ENCODE data around the gene UBL5.
"Not testable (repeated sequence)": the region's sequence is repeated elsewhere in the genome, so short reads cannot be mapped to it uniquely, and the experiment has no call there.

UBL5 gene

DNA sequence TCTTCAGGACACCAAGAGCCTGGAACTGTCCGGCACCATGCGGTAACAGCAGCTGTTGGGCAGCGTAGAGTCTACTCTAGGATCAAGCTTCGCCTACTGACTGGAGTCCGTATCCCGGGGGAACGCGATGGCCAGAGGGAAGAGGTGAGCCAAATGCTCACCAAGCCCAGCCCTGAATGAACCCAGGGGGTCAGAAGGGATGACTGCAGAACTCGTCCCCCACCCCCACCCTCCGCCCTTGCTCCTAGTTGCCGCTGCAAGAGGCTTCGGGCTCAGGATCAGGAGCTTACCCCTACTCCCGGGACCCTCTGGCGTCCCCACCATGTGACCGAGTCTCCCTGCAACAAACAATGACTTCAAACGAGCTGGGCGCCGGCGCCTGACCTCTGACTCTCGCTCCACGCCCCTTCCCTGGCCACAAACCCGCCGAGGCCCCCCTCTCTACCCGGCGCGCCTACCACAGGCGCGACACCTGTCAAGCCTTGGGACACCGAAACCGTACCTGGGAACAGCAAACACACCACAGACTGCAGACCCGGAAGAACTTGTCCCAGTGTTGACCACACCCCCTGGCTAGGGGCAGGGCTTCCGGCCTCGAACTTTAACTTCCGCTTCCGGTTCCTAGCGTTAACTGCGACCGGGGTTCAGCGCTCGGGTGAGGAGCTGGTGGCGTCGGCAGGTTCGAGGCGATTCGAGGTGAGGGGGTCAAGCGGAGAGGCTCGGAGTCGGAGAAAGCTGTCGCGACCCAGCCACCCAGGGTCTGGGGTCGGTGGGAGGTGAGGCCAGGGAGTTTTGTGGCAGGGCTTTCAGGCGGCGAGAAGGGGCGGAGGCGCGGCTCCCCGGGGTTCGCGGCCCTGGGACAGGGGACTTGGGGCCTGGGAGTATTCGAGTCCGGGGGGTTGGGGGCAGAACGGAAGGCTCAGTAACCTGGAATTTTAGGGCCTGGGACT, at the start of gene UBL5:
Gene UBL5, plus strand, starts transcription at position 630 of the 950 bp plus-strand sequence. CDS start 420 bp downstream, outside the sequence.
- DNase-seq = peak; percentile 80

DNA sequence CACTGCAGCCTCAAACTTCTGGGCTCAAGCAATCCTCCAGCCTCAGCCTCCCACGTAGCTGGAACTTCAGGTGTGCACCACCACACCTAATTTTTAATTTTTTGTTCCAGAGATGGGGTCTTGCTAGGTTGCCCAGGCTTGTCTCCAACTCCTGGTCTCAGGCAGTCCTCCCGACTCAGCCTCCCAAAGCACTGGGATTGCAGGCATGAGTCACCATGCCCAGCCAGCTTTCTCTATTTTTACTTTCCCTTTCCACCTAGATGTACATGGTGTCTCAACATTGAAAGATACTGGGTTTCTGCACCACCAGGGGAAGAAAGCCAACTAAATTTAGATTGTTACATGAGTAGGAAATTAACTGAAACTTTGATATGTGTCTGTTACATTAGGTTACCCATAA, 45.4 kb upstream of the UBL5 start:
- DNase-seq = no peak

GRCh38 chr19:9784163-9784496, 43.6 kb upstream of the UBL5 start:
- not testable (repeated sequence) for DNase-seq

DNA sequence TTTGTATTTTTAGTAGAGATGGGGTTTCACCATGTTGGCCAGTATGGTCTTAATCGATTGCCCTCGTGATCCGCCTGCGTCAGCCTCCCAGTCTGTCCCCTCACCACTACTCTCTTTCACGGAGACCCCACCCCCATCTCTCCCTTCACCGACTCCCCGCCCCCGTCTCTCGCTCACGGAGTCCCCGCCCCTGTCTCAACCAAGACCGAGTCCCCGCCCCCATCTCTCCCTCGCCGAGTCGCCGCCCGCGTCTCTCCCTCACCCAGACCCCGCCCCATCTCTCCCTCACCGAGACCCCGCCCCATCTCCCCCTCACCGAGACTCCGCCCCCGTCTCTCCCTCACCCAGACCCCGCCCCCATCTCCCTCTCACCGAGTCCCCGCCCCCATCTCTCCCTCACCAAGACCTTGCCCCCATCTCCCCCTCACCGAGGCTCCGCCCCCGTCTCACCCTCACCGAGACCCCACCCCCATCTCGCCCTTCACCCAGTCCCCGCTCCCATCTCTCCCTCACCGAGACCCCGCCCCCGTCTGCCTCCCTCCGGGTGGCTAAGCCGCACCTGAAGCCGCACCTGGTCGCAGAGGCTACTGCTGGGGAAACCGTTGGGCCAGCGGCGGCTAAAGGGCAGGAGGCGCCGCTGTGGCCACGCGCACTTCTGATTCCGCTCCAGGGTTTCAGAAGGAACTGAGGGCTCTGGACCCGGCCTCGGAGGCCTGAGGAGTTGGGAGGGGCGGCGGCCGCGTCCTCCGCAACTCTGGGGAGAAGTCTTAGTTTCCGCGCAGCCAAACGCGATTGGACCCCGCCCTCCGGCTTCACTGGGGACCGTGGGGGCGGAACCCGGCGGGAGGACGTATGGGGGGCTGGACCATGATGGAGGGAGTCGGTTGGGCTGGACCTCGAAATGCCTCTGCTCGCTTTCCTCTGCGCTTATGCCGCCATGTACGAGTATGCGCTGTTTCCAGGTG, 42.1 kb upstream of the UBL5 start:
- DNase-seq = peak; percentile 82

DNA sequence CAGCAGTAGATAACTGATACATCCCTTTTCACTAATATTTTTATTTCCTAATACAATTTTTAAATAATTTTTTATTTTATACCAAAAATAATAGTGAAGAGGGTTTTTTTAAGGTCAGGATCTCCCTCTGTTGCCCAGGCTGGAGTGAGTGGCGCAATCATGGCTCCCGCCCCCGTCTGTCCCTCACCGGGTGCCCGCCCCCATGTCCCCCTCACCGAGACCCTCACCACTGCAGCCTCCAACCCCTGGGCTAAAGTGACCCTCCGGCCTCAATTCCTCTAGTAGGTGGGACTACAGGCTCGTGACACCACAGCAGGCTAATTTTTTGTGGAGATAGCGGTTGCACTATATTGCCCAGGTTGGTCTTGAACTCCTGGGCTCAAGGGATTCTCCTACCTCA, 41.4 kb upstream of the UBL5 start:
- DNase-seq = no peak

DNA sequence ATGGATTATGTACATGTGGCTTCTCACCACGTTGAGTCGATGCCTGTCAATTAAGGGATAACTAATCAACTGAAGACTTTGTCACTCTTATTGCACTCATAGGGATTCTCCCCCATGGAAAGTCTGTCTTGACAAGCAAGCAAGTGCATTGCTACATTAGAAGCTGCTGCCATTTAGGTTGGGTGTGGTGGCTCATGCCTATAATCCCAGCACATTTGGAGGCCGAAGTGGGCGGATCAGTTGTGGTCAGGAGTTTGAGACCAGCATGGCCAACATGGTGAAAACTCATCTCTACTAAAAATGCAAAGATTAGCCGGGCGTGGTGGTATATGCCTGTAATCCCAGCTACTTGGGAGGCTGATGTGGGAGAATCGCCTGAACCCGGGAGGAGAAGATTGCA, 40.9 kb upstream of the UBL5 start:
- no peak for DNase-seq

DNA sequence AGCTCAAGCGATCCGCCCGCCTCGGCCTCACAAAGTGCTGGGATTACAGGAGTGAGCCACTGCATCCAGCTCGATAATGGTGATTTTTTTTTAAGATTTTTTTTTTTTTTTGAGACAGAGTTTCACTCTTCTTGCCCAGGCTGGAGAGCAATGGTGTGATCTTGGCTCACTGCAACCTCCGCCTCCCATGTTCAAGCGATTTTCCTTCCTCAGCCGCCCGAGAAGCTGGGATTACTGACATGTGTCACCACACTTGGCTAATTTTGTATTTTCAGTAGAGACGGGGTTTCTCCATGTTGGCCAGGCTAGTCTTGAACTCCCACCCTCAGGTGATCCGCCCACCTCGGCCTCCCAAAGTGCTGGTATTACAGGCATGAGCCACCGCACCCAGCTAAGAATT, 39.1 kb upstream of the UBL5 start:
- DNase-seq = not testable (repeated sequence)

- no peak for DNase-seq
Measured at GRCh38 chr19:9789066-9789465, 38.7 kb upstream of the UBL5 start.

GRCh38 chr19:9789579-9789978, 38.1 kb upstream of the UBL5 start:
- peak; percentile 8 for DNase-seq

DNA sequence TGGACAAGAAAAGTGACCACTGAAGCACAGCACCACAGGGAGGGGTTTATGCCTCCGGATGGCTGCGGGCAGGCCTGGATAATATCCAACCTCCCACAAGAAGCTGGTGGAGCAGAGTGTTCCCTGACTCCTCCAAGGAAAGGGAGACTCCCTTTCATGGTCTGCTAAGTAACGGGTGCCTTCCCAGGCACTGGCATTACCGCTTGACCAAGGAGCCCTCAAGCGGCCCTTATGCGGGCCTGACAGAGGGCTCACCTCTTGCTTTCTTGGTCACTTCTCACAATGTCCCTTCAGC, 36.7 kb upstream of the UBL5 start:
- peak; percentile 63 for DNase-seq

GRCh38 chr19:9791552-9792205, 36.0 kb upstream of the UBL5 start:
- peak; percentile 86 for DNase-seq

- peak; percentile 67 for DNase-seq
Measured at GRCh38 chr19:9792206-9793070, 35.3 kb upstream of the UBL5 start.

DNA sequence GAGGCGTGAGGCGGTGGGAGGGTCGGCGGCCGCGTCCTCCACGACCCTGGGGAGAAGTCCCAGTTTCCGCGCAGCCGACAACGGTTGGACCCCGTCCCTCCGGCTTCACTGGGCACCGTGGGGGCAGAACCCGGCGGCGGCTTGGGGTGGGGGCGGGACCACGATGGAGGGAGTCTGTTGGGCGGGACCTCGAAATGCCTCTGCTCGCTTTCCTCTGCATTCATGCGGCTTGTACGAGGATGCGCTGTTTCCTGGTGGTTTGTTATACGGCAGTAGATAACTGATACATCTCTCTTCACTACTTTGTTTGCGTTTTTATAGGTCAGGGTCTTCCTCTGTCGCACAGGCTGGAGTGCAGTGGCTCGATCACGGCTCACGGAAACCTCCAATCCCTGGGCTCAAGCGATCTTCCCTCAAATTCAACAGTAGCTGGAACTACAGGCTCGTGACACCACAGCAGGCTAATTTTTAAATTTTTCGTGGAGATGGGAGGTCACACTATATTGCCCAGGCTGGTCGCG, 34.6 kb upstream of the UBL5 start:
- no peak for DNase-seq

GRCh38 chr19:9796113-9796773, 31.5 kb upstream of the UBL5 start:
- DNase-seq = peak; percentile 87

- DNase-seq = no peak
Measured at GRCh38 chr19:9797871-9798270, 29.8 kb upstream of the UBL5 start.

- no peak for DNase-seq
Measured at GRCh38 chr19:9799162-9799561, 28.6 kb upstream of the UBL5 start.

DNA sequence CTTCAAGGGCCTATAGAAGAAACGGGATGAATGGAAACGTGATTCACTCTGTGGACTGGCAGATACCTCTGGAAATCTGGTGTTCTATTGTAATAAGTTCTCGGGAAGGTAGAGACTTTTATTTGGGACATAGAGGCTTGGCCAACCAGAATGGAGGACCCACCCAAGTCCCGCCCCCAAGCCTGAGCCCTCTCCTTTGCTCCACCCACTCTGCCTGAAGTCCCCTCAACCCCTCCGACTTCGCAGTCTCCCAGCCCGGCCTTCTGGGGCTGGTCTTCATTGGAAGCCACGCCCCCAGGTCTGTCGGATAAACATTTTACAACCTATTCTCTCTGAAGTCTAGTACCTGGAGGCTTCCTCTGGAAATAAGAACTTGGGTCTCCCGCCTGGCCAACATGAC, 25.7 kb upstream of the UBL5 start:
- no peak for DNase-seq

GRCh38 chr19:9806803-9807202, 20.9 kb upstream of the UBL5 start:
- DNase-seq = no peak

DNA sequence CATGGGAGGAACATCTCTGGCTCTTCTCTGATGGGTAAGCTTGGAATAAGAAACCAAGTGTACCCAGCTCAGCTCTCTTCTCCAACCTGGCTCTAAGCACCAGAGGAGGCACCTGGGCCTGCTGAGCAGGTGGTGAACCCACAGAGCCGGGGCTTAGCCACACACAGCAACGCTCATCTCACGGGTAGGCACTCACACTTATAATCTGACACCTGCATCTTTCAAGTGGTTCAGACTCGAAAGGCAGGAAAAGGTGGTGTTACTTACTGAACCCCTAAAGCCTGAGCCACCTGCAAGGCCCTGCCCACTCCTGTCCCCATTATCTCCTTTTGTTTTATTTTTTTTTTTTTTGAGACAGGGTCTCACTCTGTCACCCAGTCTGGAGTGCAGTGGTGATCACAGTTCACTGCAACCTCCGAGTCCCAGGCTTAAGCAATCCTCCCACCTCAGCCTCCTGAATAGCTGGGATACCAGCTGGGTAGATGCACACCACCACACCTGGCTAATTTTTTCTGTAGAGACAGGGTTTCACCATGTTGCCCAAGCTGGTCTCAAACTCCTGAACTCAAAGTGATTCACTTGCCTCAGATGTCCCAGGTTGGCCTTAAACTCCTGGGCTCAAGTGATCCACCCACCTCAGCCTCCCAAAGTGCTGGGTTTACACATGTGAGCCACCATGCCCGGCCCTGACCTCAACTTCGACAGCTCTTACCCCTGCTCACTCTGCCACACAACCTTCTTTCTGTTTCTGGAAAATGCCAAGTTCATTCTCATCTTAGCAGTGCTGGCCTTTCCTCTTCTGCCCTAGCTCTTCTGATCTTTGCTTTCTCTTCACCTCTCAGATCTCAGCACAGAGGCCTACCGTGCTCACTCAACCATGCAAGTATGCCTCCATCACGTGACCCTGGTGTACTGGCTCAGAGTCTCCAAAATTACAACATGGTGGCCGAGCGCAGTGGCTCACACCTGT, 18.6 kb upstream of the UBL5 start:
- no peak for DNase-seq

GRCh38 chr19:9811139-9811538, 16.6 kb upstream of the UBL5 start:
- no peak for DNase-seq

Measured in kidney glomerular epithelial cell (primary cell).